ENCODE results near the gene BIVM. TPM values are rescaled to one million over a fixed set of nuclear protein-coding genes. Genes with fewer than 3 reads are reported as not detected.

BIVM gene
- total RNA-seq, 1 donor from 2014 or later, result 6.4 TPM

- H3K36me3 Mint-ChIP-seq (ENCODE audit: low read depth), result peaks cover 11% of the 10 kb centered on the region
- H3K4me3 Mint-ChIP-seq, result no peak overlapping the region
- intact Hi-C loops (cut with micrococcal nuclease), result no loop called here
- H3K27me3 Mint-ChIP-seq, result no peaks in the 10 kb centered on the region
- no peak for TF ChIP-seq CTCF (IDR thresholded peaks at IDR 0.05)
- H3K27ac Mint-ChIP-seq, result no peak overlapping the region
- ChIA-PET CTCF (no interaction called here), POLR2A (no interaction called here)
- no peaks in the 10 kb centered on the region for H3K4me1 Mint-ChIP-seq
- no peaks in the 10 kb centered on the region for H3K9me3 Mint-ChIP-seq
- ATAC-seq (ENCODE audit: low read depth) (no peak), DNase-seq (no peak)
These were observed 19.0 kb downstream of the BIVM start for GRCh38 chr13:102817907-102818306.

- TF ChIP-seq CTCF (IDR thresholded peaks at IDR 0.05), result no peak
- Mint-ChIP-seq H3K27me3 (no peaks in the 10 kb centered on the region), H3K36me3 (ENCODE audit: low read depth) (peaks cover 5% of the 10 kb centered on the region), H3K9me3 (no peaks in the 10 kb centered on the region), H3K4me3 (no peak overlapping the region), H3K4me1 (no peaks in the 10 kb centered on the region), H3K27ac (no peak overlapping the region)
- ATAC-seq (ENCODE audit: low read depth) (no peak), DNase-seq (no peak)
- intact Hi-C loops (cut with micrococcal nuclease), result no loop called here
- POLR2A ChIA-PET, result interaction anchor here (0.7 kb wide), 1 partner anchor 20 kb away, joined by 3 read pairs; the partner anchor contains the start of gene ERCC5
- CTCF ChIA-PET, result no interaction called here
These were observed 26.5 kb downstream of the BIVM start for GRCh38 chr13:102825400-102825799.

- no peaks in the 10 kb centered on the region for H3K27me3 Mint-ChIP-seq
These were observed 27.2 kb downstream of the BIVM start for GRCh38 chr13:102825921-102826706.

GRCh38 chr13:102830646-102831045 lies 31.7 kb downstream of the BIVM start:
- no peaks in the 10 kb centered on the region for H3K27me3 Mint-ChIP-seq
- H3K4me3 Mint-ChIP-seq, result no peak overlapping the region
- intact Hi-C loops (cut with micrococcal nuclease), result no loop called here
- POLR2A ChIA-PET, result no interaction called here
- no peak for DNase-seq
- CTCF ChIA-PET, result no interaction called here
- no peaks in the 10 kb centered on the region for H3K4me1 Mint-ChIP-seq
- no peaks in the 10 kb centered on the region for H3K36me3 Mint-ChIP-seq (ENCODE audit: low read depth)
- no peak for TF ChIP-seq CTCF (IDR thresholded peaks at IDR 0.05)
- no peaks in the 10 kb centered on the region for H3K9me3 Mint-ChIP-seq
- no peak for ATAC-seq (ENCODE audit: low read depth)
- no peak overlapping the region for H3K27ac Mint-ChIP-seq

More at GRCh38 chr13:102825921-102826706, 27.2 kb downstream of the BIVM start:
- Mint-ChIP-seq H3K9me3 (no peaks in the 10 kb centered on the region), H3K27ac (no peak overlapping the region), H3K4me1 (no peaks in the 10 kb centered on the region), H3K36me3 (ENCODE audit: low read depth) (peaks cover 5% of the 10 kb centered on the region), H3K4me3 (no peak overlapping the region)
- ChIA-PET POLR2A (no interaction called here), CTCF (no interaction called here)
- no peak for TF ChIP-seq CTCF (IDR thresholded peaks at IDR 0.05)
- ATAC-seq (ENCODE audit: low read depth), result no peak
- no peak for DNase-seq
- intact Hi-C loops (cut with micrococcal nuclease), result no loop called here

GRCh38 chr13:102836471-102836870 lies 37.6 kb downstream of the BIVM start:
- no peak for TF ChIP-seq CTCF (IDR thresholded peaks at IDR 0.05)
- H3K4me3 Mint-ChIP-seq, result no peak overlapping the region
- ChIA-PET CTCF (no interaction called here), POLR2A (interaction anchor here (0.6 kb wide), 1 partner anchor 109 kb away, joined by 4 read pairs; no protein-coding TSS in a partner anchor)
- H3K9me3 Mint-ChIP-seq, result no peaks in the 10 kb centered on the region
- H3K36me3 Mint-ChIP-seq (ENCODE audit: low read depth), result no peaks in the 10 kb centered on the region
- no peak overlapping the region for H3K27ac Mint-ChIP-seq
- no peaks in the 10 kb centered on the region for H3K27me3 Mint-ChIP-seq
- intact Hi-C loops (cut with micrococcal nuclease), result no loop called here
- no peaks in the 10 kb centered on the region for H3K4me1 Mint-ChIP-seq
- DNase-seq (no peak), ATAC-seq (ENCODE audit: low read depth) (no peak)
